GM13977 (cell line): ENCODE data around the gene CORO7.
"Not testable (repeated sequence)": the region's sequence is repeated elsewhere in the genome, so short reads cannot be mapped to it uniquely, and the experiment has no call there.

Experiments used
- DNase-seq: peaks from one replicate; pipeline ENCODE4 v3.0.0; 2012; ENCODE audit warnings: low spot score
- in situ Hi-C: fragments of 300-500 bp; cut with MboI; formaldehyde crosslinking; loops from one replicate; pipeline ENCODE4 v1.12.0; 2022; ENCODE audit warnings: low sequenced_read_pairs, low pct_unique_long_range_greater_than_20kb, mixed read lengths, inconsistent platforms; ENCODE audit not compliant: unreplicated experiment
- TF ChIP-seq, protein P1 (sequence below): IDR thresholded peaks from 2 replicates; pipeline ENCODE4 v1.5.1; 2012; ENCODE audit warnings: mild to moderate bottlenecking, control low read depth; ENCODE audit not compliant: insufficient read depth; ENCODE audit errors: extremely low read depth, missing control alignments

CORO7 gene

DNA sequence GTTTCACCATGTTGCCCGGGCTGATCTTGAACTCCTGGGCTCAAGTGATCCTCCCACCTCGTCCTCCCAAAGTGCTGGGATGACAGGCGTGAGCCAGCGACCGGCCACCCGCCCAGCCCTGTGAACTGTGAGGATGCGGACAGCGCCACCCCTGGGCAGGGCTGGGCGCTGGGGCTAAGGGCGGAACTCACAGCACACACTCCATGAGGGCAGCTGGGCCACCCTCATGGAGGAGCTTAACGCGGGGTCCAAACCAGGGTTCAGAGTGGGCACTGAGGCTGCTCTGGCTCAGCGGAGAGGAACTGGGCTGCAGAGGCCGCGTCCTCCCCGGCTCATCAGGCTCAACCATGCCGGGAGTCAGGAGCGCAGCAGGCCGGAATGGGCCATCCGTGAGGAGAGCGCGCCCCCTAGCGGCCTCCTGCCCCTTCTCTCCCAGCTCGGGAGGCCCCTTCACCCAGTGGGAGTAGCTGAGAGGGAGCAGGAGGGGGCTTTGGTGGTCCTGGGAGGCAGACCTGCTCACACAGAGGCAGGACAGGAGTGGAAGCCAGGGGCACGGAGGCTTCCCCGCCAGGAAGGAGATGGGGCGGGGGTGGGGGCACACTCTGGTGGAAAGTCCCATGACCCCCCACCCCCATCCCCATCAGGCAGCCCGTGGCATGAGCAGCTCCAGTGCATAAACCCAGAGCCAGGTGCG, 13.8 kb downstream of the CORO7 start:
- peak; percentile 93 for DNase-seq
- TF ChIP-seq, protein P1, sequence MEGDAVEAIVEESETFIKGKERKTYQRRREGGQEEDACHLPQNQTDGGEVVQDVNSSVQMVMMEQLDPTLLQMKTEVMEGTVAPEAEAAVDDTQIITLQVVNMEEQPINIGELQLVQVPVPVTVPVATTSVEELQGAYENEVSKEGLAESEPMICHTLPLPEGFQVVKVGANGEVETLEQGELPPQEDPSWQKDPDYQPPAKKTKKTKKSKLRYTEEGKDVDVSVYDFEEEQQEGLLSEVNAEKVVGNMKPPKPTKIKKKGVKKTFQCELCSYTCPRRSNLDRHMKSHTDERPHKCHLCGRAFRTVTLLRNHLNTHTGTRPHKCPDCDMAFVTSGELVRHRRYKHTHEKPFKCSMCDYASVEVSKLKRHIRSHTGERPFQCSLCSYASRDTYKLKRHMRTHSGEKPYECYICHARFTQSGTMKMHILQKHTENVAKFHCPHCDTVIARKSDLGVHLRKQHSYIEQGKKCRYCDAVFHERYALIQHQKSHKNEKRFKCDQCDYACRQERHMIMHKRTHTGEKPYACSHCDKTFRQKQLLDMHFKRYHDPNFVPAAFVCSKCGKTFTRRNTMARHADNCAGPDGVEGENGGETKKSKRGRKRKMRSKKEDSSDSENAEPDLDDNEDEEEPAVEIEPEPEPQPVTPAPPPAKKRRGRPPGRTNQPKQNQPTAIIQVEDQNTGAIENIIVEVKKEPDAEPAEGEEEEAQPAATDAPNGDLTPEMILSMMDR: peak; percentile 96
- in situ Hi-C loops: no loop called here

DNA sequence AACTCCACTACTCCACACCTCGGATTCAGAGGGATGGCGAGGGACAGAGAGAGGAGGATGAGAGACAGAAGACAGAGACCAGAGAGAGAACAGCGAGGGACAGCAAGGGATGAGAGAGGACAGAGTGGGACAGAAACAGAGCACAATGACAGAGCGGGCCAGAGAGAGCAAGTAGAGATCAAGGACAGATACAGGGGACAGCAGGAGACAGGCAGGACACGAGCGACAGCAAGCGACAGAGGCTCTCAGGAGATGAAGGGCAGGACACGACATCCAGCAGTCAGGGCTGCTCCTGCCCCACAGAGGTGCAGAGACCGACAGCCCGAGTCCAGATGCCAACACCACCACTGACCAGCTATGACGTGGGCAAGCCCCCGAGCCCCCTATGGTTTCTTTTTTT, 14.9 kb downstream of the CORO7 start:
- no peak for DNase-seq
- TF ChIP-seq, protein P1: no peak
- in situ Hi-C loops: no loop called here

GRCh38 chr16:4401094-4401501, 15.3 kb downstream of the CORO7 start:
- TF ChIP-seq, protein P1: no peak
- DNase-seq: no peak
- in situ Hi-C loops: no loop called here

DNA sequence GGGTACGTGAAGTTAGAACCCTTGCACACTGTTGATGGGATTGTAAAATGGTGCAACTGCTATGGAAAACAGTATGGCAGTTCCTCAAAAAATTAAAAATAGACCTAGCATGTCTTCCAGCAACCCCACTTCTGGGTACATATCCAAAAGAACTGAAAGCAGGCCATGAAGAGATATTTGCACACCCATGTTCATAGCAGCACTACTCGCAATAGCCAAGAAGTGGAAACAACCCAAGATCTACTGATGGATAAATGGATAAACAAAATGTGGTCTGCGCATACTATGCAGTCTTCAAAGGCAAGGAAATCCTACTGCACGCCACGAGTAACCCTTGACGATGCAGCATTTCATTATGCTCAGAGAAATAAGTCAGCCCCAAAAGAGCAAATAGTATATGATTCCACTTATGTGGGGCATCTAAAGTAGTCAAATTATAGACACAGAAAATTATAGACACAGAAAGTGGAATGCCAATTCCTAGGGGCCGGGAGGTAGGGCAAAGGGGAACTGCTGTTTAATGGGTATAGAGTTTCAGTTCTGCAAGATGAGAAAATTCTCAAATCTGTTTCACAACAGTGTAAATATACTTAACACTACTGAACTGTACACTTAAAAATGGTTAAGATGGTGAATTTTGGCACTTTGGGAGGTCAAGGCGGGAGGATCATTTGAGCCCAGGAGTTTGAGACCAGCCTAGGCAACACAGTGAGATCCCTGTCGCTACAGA, 17.2 kb downstream of the CORO7 start:
- DNase-seq: no peak
- in situ Hi-C loops: no loop called here

GRCh38 chr16:4395055-4395726, 21.2 kb downstream of the CORO7 start:
- TF ChIP-seq, protein P1: no peak
- in situ Hi-C loops: no loop called here
- no peak for DNase-seq

More for the DNA sequence above, 17.2 kb downstream of the CORO7 start:
- TF ChIP-seq, protein P1: no peak

- in situ Hi-C loops: not testable (repeated sequence)
These were observed 22.5 kb downstream of the CORO7 start for GRCh38 chr16:4393850-4394249.

GRCh38 chr16:4393240-4393600, 23.2 kb downstream of the CORO7 start:
- TF ChIP-seq, protein P1: no peak
- no peak for DNase-seq
- in situ Hi-C loops: no loop called here

More at GRCh38 chr16:4393850-4394249, 22.5 kb downstream of the CORO7 start:
- DNase-seq: not testable (repeated sequence)
